Astrocyte of the spinal cord (primary cell): ENCODE results near the gene SYNJ2.

Experiments
- DNase-seq: peaks from one replicate; pipeline ENCODE4 v3.0.0; 2011; ENCODE audit warnings: low read depth, low spot score
- H3K4me3 ChIP-seq: 2 replicates; pipeline ENCODE4 v1.5.1; 2011; ENCODE audit warnings: low read depth, mild to moderate bottlenecking, low read length, moderate library complexity
- CTCF ChIP-seq: IDR thresholded peaks from 2 replicates; pipeline ENCODE4 v1.5.1; 2012; ENCODE audit warnings: low read depth, mild to moderate bottlenecking, low read length, inconsistent platforms
- in situ Hi-C: cut with HindIII; loops from 2 replicates; pipeline ENCODE4 v1.10.0; 2017; ENCODE audit warnings: low sequenced_read_pairs

The SYNJ2 gene

DNA sequence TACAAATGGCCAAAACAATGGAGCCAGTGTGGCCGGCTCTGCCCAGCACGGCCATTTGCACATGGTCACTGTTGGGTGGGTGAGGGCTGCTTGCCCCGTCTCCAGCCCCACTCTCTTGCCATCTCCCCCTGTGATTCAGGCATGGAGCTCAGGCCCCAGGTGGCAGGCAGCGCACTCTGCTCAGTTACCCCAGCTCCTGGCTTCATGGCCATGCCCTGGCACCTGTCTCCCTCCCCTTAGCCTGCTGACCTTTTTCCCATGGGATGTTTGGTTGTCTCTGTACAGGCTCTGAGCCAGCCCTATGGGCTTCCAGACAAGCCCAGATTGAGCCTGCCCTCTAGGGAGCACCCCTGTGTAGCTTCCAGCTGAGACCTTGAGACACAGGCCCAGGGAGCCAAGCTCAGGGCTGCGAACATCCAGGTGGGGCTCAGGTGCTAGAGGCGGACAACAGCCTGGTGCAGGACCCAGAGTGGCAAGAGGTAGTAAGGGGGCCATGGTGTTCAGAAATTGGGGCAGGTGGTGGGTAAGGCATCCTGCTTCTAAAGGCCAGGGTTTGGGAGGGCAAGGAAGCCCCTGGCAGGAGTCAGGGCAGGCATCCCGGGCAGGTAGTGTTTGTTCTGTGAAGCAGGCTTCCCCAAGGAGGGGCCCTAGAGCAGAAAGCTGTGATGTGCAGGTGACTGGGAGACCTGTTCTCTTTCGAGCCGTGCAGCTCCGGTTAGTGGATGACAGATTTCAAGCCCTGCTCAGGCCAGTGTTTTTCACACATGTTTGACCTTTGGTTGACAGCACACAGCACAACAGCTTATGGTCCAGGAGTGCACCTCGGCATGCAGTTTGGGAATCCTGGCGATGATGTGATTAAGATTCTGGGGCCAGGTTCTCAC lies 17.7 kb downstream of the SYNJ2 start:
- no peak for TF ChIP-seq CTCF
- H3K4me3 ChIP-seq = no peak overlapping the region
- DNase-seq = no peak
- in situ Hi-C loops = no loop called here

- no peak for TF ChIP-seq CTCF
- H3K4me3 ChIP-seq = no peak overlapping the region
- DNase-seq = no peak
- in situ Hi-C loops = no loop called here
Measured at GRCh38 chr6:158000530-158001307, 19.1 kb downstream of the SYNJ2 start.

DNA sequence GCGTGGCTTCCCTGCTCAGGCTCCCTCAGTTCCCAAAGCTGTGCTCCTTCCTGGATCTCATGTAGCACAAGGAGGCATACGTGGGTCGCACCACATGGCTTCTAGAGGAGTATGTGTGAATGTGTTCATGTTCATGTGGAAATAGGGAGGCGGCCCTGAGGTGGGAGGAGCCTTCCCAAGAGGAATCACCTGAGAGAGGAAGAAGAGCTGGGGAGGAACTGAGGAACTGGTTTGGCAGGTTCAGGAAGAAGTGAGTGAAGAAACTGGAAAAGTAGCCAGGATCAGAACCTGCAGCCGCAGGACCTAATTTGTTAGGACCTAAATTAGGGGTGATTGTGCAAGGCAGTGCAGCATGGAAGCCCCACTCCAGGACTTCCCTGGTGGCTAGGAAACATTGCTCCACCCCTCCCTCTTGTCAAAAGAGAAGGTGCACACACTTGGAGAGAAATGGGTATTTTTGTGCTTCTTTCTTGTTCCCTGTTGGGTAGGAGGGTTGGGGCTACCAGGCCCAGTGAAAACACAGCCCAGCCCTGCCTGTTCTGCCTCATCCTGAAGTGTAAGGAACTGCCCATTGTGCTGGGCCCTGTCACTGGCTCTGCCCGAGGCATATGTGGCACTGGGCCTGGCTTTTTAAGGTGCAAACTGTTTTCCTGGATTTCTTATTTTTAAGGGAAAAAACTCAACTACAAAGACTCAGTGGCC lies 20.7 kb downstream of the SYNJ2 start:
- in situ Hi-C loops = no loop called here
- H3K4me3 ChIP-seq = no peak overlapping the region
- no peak for TF ChIP-seq CTCF
- no peak for DNase-seq

DNA sequence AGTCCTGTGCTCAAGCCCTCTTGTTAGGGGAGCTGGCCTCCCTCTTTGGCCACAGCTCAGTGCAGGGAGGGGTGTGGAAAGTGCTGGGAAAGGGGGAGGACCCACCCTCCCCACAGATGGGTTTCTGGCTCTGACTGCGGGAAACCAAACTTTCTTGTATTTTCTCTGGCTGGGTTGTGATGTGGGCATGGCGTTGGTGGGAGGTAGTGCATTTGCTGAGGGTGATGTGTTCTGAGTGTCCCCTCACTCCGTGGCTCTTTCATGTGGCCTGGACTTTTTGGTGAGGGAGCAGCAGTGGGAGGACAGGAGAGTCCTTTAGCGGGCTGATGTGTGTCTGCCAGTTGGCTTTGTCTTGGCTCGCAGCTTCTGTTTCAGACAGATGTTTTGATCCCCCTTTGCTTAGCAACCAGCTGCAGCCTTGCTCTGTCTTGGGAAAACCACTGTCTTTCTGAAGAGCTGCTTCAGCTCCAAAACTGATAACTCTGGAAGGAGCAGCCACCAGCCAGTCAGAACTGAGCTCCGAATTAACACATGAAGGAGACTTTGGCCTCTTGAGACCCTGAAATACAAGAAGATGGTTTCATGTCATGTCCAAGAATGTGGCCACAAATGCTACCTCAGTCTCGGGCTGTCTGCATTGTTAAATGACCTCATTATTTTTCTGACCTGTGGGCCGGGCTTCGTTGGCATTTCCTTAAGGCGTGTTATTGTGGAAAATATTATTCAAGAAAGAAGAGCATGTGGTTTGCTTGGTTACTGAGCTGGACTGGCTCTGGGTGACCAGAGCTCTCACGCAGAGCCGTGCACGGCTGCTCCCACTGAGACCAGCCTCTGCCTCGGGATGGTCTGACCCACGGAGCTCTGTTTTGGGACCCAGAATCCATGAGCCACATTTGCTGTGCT lies 21.5 kb downstream of the SYNJ2 start:
- DNase-seq = peak; percentile 95
- no peak for TF ChIP-seq CTCF
- no peak overlapping the region for H3K4me3 ChIP-seq
- in situ Hi-C loops = no loop called here

DNA sequence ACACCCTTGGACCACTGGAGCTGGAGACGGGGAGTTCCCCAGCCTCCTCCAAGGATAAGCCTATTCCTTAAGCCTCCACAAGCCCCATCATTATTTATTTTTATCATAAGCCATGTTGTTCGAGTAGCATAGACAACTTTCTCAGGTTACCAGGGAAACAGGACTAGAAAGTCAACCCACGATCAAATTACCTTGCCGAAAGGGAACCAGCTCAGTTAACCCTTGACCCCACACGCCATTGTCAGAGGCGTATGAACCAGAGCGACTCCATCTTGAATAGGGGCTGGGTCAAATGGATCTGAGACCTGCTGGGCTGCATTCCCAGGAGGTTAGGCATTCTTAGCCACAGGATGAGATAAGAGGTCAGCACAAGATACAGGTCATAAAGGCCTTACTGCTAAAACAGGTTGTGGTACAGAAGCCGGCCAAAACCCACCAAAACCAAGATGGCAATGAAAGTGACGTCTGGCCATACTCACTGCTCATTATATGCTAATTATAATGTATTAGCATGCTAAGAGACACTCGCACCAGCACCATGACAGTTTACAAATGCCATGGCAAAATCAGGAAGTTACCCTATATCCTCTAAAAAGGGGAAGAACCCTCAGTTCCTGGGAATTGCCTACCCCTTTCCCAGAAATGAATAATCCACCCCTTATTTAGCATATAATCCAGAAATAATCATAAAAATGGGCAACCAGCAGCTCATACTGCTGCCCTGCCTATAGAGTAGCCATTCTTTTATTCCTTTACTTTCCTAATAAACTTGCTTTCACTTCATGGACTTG lies 22.4 kb downstream of the SYNJ2 start:
- H3K4me3 ChIP-seq = no peak overlapping the region
- in situ Hi-C loops = no loop called here
- no peak for DNase-seq
- no peak for TF ChIP-seq CTCF
